Esophagus squamous epithelium (tissue), 4 donors: Measurements from ENCODE around the gene CGB2.
"Not testable (repeated sequence)": the region's sequence is repeated elsewhere in the genome, so short reads cannot be mapped to it uniquely, and the experiment has no call there.

Experiments used
- POLR2A ChIP-seq, 4 donors: fragments of 450-650 bp; IDR thresholded peaks; one replicate each; pipeline ENCODE4 v1.6.1; 2017; ENCODE audit warnings: antibody characterized with exemption in 4 of 4, mild to moderate bottlenecking in 4 of 4, moderate library complexity in 3 of 4
- TF ChIP-seq, protein P1 (sequence below), 6 experiments: fragments of 450-650 bp in 4 of 6; fragments of 200-600 bp in 2 of 6; sonication (generic) in 2 of 6; IDR thresholded peaks; one replicate each; pipeline ENCODE4 v1.5.1; 2016 to 2019; ENCODE audit warnings: antibody characterized with exemption in 6 of 6, mild to moderate bottlenecking in 4 of 6, moderate library complexity in 4 of 6

DNA sequence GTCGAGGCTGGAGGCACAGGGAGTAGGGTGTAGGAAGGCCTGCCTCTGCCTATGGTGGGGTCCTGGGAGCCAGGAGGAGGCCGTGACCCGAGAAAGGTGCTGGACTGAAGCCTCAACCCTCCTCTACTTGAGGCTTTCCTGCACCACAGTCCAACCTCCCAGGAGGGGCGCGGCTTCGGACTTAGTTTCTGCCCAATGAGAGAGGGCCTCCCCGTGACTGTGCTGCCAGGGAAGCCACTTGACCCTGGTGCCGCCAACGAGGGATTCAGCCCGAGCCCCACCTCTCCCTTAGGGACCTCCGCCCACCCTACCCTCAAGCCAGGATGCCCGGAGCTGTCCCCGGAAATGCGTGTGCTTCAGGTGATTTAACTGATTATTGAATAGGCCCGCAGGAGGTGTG is 7.5 kb upstream of the CGB2 start, which contains the start of gene CGB3:
- TF ChIP-seq, protein P1, sequence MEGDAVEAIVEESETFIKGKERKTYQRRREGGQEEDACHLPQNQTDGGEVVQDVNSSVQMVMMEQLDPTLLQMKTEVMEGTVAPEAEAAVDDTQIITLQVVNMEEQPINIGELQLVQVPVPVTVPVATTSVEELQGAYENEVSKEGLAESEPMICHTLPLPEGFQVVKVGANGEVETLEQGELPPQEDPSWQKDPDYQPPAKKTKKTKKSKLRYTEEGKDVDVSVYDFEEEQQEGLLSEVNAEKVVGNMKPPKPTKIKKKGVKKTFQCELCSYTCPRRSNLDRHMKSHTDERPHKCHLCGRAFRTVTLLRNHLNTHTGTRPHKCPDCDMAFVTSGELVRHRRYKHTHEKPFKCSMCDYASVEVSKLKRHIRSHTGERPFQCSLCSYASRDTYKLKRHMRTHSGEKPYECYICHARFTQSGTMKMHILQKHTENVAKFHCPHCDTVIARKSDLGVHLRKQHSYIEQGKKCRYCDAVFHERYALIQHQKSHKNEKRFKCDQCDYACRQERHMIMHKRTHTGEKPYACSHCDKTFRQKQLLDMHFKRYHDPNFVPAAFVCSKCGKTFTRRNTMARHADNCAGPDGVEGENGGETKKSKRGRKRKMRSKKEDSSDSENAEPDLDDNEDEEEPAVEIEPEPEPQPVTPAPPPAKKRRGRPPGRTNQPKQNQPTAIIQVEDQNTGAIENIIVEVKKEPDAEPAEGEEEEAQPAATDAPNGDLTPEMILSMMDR (IDR thresholded peaks at IDR 0.05): not testable (repeated sequence)
- TF ChIP-seq POLR2A (IDR thresholded peaks at IDR 0.05): not testable (repeated sequence)
